ENCODE measurements around the gene EFNA4. TPM values are rescaled to one million over a fixed set of nuclear protein-coding genes. Genes with fewer than 3 reads are reported as not detected.

Gene EFNA4, protein sequence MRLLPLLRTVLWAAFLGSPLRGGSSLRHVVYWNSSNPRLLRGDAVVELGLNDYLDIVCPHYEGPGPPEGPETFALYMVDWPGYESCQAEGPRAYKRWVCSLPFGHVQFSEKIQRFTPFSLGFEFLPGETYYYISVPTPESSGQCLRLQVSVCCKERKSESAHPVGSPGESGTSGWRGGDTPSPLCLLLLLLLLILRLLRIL
- polyA plus RNA-seq, result 36.0 TPM
- long read RNA-seq, donor 1, transcript EFNA4-202 (4 exons, 1,263 nt), result major isoform, 6 of 7 reads
- long read RNA-seq, donor 1, partial matches to known transcripts, result 0 of 7 reads
- long read RNA-seq, donor 1, other reads (novel, unspliced or antisense), result 0 of 7 reads
- long read RNA-seq, donor 2, transcript EFNA4-202 (4 exons, 1,263 nt), result major isoform, 9 of 10 reads
- long read RNA-seq, donor 2, partial matches to known transcripts, result 0 of 10 reads
- long read RNA-seq, donor 2, other reads (novel, unspliced or antisense), result 0 of 10 reads
- long read RNA-seq, donor 3, result 0 reads
- long read RNA-seq, donor 4, partial matches to known transcripts, result 0 of 2 reads
- long read RNA-seq, donor 4, other reads (novel, unspliced or antisense), result 0 of 2 reads
- long read RNA-seq, donor 5, transcript EFNA4-202 (4 exons, 1,263 nt), result major isoform, 5 of 7 reads
- long read RNA-seq, donor 5, partial matches to known transcripts, result 0 of 7 reads
- long read RNA-seq, donor 5, other reads (novel, unspliced or antisense), result 0 of 7 reads
- long read RNA-seq, donor 6, transcript EFNA4-202 (4 exons, 1,263 nt), result major isoform, 14 of 21 reads
- long read RNA-seq, donor 6, transcript EFNA4-203 (4 exons, 1,052 nt), result minor isoform, 7 of 21 reads
- long read RNA-seq, donor 6, partial matches to known transcripts, result 0 of 21 reads
- long read RNA-seq, donor 6, other reads (novel, unspliced or antisense), result 0 of 21 reads
- long read RNA-seq, donor 7, partial matches to known transcripts, result 0 of 1 reads
- long read RNA-seq, donor 7, other reads (novel, unspliced or antisense), result 0 of 1 reads
- long read RNA-seq, donor 8, transcript EFNA4-203 (4 exons, 1,052 nt), result minor isoform, 7 of 24 reads
- long read RNA-seq, donor 8, transcript EFNA4-202 (4 exons, 1,263 nt), result major isoform, 17 of 24 reads
- long read RNA-seq, donor 8, partial matches to known transcripts, result 0 of 24 reads
- long read RNA-seq, donor 8, other reads (novel, unspliced or antisense), result 0 of 24 reads
- long read RNA-seq, donor 9, transcript EFNA4-202 (4 exons, 1,263 nt), result major isoform, 12 of 15 reads
- long read RNA-seq, donor 9, partial matches to known transcripts, result 0 of 15 reads
- long read RNA-seq, donor 9, other reads (novel, unspliced or antisense), result 0 of 15 reads
- long read RNA-seq, donor 10, transcript EFNA4-202 (4 exons, 1,263 nt), result major isoform, 17 of 35 reads
- long read RNA-seq, donor 10, partial matches to known transcripts, result 14 of 35 reads
- long read RNA-seq, donor 10, other reads (novel, unspliced or antisense), result 0 of 35 reads
- long read RNA-seq, donor 11, transcript EFNA4-202 (4 exons, 1,263 nt), result major isoform, 9 of 12 reads
- long read RNA-seq, donor 11, partial matches to known transcripts, result 0 of 12 reads
- long read RNA-seq, donor 11, other reads (novel, unspliced or antisense), result 0 of 12 reads

- Histone ChIP-seq H3K9me3 (ENCODE audit: control insufficient read depth, low read depth, low read length) (no peaks in the 10 kb centered on the region), H3K27ac (ENCODE audit: low read length) (peak within 1 kb of the TSS; percentile 95), H3K4me3 (ENCODE audit: low read length) (peak within 1 kb of the TSS; percentile 76), H3K36me3 (ENCODE audit: control insufficient read depth, insufficient read depth, low read length) (peaks cover 17% of the 10 kb centered on the region), H3K27me3 (ENCODE audit: control insufficient read depth, insufficient read depth, low read length) (peaks cover 3% of the 10 kb centered on the region), H3K4me1 (ENCODE audit: control insufficient read depth, insufficient read depth, low read length) (peaks cover 44% of the 10 kb centered on the region)
- DNase-seq, result peak; percentile 88 to 95
- WGBS (ENCODE audit: insufficient coverage, low lambda C conversion rate), result no CpG with 5 or more reads among the region's 57 CpGs
These were observed at the start of gene EFNA4 for GRCh38 chr1:155063550-155064110. EFNA4 (plus strand) TSS chr1:155063740; CDS start chr1:155063824, 84 bp downstream.

- H3K27me3 ChIP-seq (ENCODE audit: control insufficient read depth, insufficient read depth, low read length), result no peaks in the 10 kb centered on the region
- WGBS (ENCODE audit: insufficient coverage, low lambda C conversion rate), result no CpG with 5 or more reads among the region's 31 CpGs
- peaks cover 54% of the 10 kb centered on the region for H3K36me3 ChIP-seq (ENCODE audit: control insufficient read depth, insufficient read depth, low read length)
- H3K9me3 ChIP-seq (ENCODE audit: control insufficient read depth, low read depth, low read length), result no peaks in the 10 kb centered on the region
- H3K4me3 ChIP-seq (ENCODE audit: low read length), result no peak overlapping the region
- no peak for DNase-seq
- peaks cover 69% of the 10 kb centered on the region for H3K4me1 ChIP-seq (ENCODE audit: control insufficient read depth, insufficient read depth, low read length)
- no peak overlapping the region for H3K27ac ChIP-seq (ENCODE audit: low read length)
These were observed 48.6 kb upstream of the EFNA4 start for GRCh38 chr1:155014709-155015508.

DNA sequence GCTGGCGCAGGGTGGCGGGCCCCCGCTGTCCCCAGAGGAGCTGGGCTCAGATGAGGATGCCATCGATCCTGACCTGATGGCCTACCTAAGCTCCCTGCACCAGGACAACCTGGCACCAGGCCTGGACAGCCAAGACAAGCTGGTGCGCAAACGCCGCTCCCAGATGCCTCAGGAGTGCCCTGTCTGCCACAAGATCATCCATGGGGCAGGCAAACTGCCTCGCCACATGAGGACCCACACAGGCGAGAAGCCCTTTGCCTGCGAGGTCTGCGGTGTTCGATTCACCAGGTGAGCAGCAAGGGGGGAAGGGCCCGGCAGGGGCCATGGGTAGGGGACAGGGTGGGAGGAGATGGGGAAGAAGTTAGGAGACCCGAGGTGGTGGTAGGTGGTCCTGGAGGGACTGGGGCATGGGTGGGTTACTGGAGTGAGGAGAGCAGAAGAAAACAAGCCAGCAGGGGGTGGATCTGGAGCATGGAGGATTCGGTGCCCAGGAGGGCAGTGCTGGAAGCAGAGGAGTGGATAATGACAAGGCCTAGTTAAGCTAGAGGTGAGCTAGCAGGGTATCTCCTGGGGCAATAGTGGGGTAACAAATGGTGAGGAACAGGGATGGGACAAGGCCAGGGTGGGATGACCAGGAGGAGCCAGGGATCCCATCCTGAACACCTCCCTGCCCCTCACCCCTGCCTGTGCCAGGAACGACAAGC is 47.9 kb upstream of the EFNA4 start:
- DNase-seq, result no peak
- no peaks in the 10 kb centered on the region for H3K9me3 ChIP-seq (ENCODE audit: control insufficient read depth, low read depth, low read length)
- peaks cover 52% of the 10 kb centered on the region for H3K36me3 ChIP-seq (ENCODE audit: control insufficient read depth, insufficient read depth, low read length)
- no peaks in the 10 kb centered on the region for H3K27me3 ChIP-seq (ENCODE audit: control insufficient read depth, insufficient read depth, low read length)
- WGBS (ENCODE audit: insufficient coverage, low lambda C conversion rate), result no CpG with 5 or more reads among the region's 16 CpGs
- H3K27ac ChIP-seq (ENCODE audit: low read length), result no peak overlapping the region
- H3K4me1 ChIP-seq (ENCODE audit: control insufficient read depth, insufficient read depth, low read length), result peaks cover 61% of the 10 kb centered on the region
- no peak overlapping the region for H3K4me3 ChIP-seq (ENCODE audit: low read length)

DNA sequence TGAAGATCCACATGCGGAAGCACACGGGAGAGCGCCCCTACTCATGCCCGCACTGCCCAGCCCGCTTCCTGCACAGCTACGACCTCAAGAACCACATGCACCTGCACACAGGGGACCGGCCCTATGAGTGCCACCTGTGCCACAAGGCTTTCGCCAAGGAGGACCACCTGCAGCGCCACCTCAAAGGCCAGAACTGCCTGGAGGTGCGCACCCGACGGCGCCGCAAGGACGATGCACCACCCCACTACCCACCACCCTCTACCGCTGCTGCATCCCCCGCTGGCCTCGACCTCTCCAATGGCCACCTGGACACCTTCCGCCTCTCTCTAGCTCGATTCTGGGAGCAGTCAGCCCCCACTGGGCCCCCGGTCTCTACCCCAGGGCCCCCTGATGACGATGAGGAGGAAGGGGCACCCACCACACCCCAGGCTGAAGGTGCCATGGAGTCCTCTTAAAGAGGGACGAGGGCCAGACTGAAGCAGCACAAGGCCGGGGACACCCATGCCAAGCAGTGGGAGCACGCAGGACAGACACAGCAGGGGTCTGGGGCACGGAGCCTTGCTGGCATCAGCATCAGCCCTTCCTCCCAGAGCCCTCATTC is 47.2 kb upstream of the EFNA4 start:
- no peaks in the 10 kb centered on the region for H3K27me3 ChIP-seq (ENCODE audit: control insufficient read depth, insufficient read depth, low read length)
- peak overlapping the region; percentile 88 for H3K27ac ChIP-seq (ENCODE audit: low read length)
- WGBS (ENCODE audit: insufficient coverage, low lambda C conversion rate), result no CpG with 5 or more reads among the region's 26 CpGs
- no peaks in the 10 kb centered on the region for H3K9me3 ChIP-seq (ENCODE audit: control insufficient read depth, low read depth, low read length)
- H3K4me3 ChIP-seq (ENCODE audit: low read length), result no peak overlapping the region
- H3K4me1 ChIP-seq (ENCODE audit: control insufficient read depth, insufficient read depth, low read length), result peaks cover 54% of the 10 kb centered on the region
- no peak for DNase-seq
- H3K36me3 ChIP-seq (ENCODE audit: control insufficient read depth, insufficient read depth, low read length), result peaks cover 46% of the 10 kb centered on the region

DNA sequence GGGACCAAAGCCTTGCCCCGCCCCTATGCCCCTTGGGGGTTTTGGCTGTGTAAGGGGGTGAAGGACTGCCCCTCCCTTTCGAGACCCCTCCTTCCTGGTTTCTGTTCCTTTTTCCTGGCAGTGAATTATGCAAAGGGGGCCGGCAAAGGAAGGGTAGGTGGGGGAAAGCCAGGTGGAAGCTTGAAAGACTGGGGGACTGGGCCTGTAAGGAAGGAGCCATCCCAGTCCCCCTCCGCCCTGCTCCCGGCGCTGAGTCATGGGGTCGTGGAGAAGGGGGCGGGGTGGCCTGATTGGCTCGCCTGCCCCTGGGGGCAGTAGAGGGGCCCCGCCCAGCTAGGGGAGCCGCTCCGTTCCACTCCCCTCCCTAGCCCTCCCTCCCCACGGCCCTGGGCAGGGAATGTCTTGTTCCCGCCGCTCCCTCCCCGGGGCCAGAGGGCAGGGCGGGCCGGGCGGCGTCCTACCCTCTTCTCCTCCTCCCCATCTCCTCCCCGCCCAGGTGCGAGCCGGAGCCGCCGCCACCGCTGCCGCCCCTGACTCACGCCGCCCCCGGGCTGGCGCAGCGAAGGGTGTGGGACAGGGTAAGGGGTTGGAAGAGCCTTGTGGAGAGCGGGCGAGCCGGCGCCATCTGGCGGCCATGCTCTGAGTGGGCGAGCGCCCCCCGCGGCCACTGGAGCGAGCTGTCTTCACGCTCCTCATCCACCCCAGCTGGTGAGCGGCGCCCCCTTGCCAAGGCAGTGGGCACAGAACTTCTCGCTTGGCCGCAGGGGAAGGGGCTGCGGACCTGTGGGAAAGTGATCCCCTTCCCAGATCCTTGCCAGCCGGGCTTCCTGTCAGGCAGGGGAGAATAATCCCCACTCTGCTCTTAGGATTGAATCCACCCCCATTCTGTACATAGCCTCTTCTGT is 46.2 kb upstream of the EFNA4 start:
- DNase-seq, result peak; percentile 96 to 98
- H3K27me3 ChIP-seq (ENCODE audit: control insufficient read depth, insufficient read depth, low read length), result no peaks in the 10 kb centered on the region
- peak overlapping the region; percentile 88 for H3K27ac ChIP-seq (ENCODE audit: low read length)
- peaks cover 41% of the 10 kb centered on the region for H3K36me3 ChIP-seq (ENCODE audit: control insufficient read depth, insufficient read depth, low read length)
- peaks cover 45% of the 10 kb centered on the region for H3K4me1 ChIP-seq (ENCODE audit: control insufficient read depth, insufficient read depth, low read length)
- H3K9me3 ChIP-seq (ENCODE audit: control insufficient read depth, low read depth, low read length), result no peaks in the 10 kb centered on the region
- peak overlapping the region; percentile 25 for H3K4me3 ChIP-seq (ENCODE audit: low read length)
- WGBS (ENCODE audit: insufficient coverage, low lambda C conversion rate), result no CpG with 5 or more reads among the region's 49 CpGs

DNA sequence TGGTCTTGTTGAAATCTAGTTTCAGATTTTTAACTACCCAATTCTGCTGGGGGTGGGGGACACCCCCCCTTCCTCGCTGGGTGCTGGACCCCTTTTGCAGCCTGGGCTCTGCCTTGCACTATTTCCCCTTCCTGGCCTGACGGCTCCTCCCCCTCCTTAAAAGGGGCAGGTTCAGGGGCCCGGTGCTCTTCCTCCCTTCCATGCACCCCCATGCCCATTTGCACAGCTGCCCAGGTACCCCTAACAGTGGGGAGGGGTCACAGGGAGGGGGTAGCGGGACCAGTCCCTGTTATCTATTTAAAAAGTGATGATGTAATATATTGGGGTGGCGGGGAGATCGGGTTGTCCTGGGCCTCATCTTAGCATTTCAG is 45.6 kb upstream of the EFNA4 start:
- peak overlapping the region; percentile 88 for H3K27ac ChIP-seq (ENCODE audit: low read length)
- no peaks in the 10 kb centered on the region for H3K27me3 ChIP-seq (ENCODE audit: control insufficient read depth, insufficient read depth, low read length)
- no peak for DNase-seq
- H3K36me3 ChIP-seq (ENCODE audit: control insufficient read depth, insufficient read depth, low read length), result peaks cover 38% of the 10 kb centered on the region
- WGBS (ENCODE audit: insufficient coverage, low lambda C conversion rate), result no CpG with 5 or more reads among the region's 6 CpGs
- H3K9me3 ChIP-seq (ENCODE audit: control insufficient read depth, low read depth, low read length), result no peaks in the 10 kb centered on the region
- H3K4me3 ChIP-seq (ENCODE audit: low read length), result peak overlapping the region; percentile 25
- H3K4me1 ChIP-seq (ENCODE audit: control insufficient read depth, insufficient read depth, low read length), result peaks cover 38% of the 10 kb centered on the region

GRCh38 chr1:155018617-155019348 is 44.8 kb upstream of the EFNA4 start:
- H3K9me3 ChIP-seq (ENCODE audit: control insufficient read depth, low read depth, low read length), result no peaks in the 10 kb centered on the region
- no peaks in the 10 kb centered on the region for H3K27me3 ChIP-seq (ENCODE audit: control insufficient read depth, insufficient read depth, low read length)
- H3K36me3 ChIP-seq (ENCODE audit: control insufficient read depth, insufficient read depth, low read length), result peaks cover 31% of the 10 kb centered on the region
- no peak overlapping the region for H3K4me3 ChIP-seq (ENCODE audit: low read length)
- H3K4me1 ChIP-seq (ENCODE audit: control insufficient read depth, insufficient read depth, low read length), result peaks cover 31% of the 10 kb centered on the region
- no CpG with 5 or more reads among the region's 8 CpGs for WGBS (ENCODE audit: insufficient coverage, low lambda C conversion rate)
- DNase-seq, result no peak
- H3K27ac ChIP-seq (ENCODE audit: low read length), result no peak overlapping the region
